Neural cell (in vitro differentiated cells): ENCODE measurements around the gene KIF24. TPM values are rescaled to one million over a fixed set of nuclear protein-coding genes. Genes with fewer than 3 reads are reported as not detected.

Experiments
- H2AFZ ChIP-seq: fragments of 200-600, 300-800 bp; sonication (generic), shearing (Covaris generic); 2 replicates; pipeline ENCODE4 v1.6.0; 2014; ENCODE audit warnings: low read depth, mild to moderate bottlenecking, antibody characterized with exemption, low read length, moderate library complexity
- H3F3A ChIP-seq: fragments of 200-600 bp; shearing (Covaris generic); 2 replicates; pipeline ENCODE4 v1.6.1; 2016; ENCODE audit warnings: mild to moderate bottlenecking, moderate library complexity, mixed read lengths, antibody characterized with exemption, low read length; ENCODE audit not compliant: insufficient read depth, poor library complexity, severe bottlenecking
- H3K27ac ChIP-seq: fragments of 200-600, 300-800 bp; sonication (generic), shearing (Covaris generic); 2 replicates; pipeline ENCODE4 v1.5.1; 2014; ENCODE audit warnings: mild to moderate bottlenecking, low read length, moderate library complexity
- H3K27me3 ChIP-seq: fragments of 300-800, 200-600 bp; sonication (generic), shearing (Covaris generic); 2 replicates; pipeline ENCODE4 v1.6.0; 2014; ENCODE audit warnings: mild to moderate bottlenecking, low read depth, low read length, moderate library complexity; ENCODE audit not compliant: insufficient read depth
- H3K36me3 ChIP-seq: fragments of 300-800, 200-600 bp; sonication (generic), shearing (Covaris generic); 2 replicates; pipeline ENCODE4 v1.5.1; 2014; ENCODE audit warnings: mild to moderate bottlenecking, antibody characterized with exemption, low read length, moderate library complexity; ENCODE audit not compliant: insufficient read depth
- H3K4me2 ChIP-seq: fragments of 300-800, 200-600 bp; sonication (generic), shearing (Covaris generic); 2 replicates; pipeline ENCODE4 v1.6.0; 2014; ENCODE audit warnings: mild to moderate bottlenecking, low read length
- H3K4me3 ChIP-seq: fragments of 300-800, 200-600 bp; sonication (generic), shearing (Covaris generic); 2 replicates; pipeline ENCODE4 v1.5.1; 2014; ENCODE audit warnings: mild to moderate bottlenecking, low read length, moderate library complexity
- H3K79me2 ChIP-seq: fragments of 200-600 bp; shearing (Covaris generic); replicated peaks from 2 replicates; pipeline ENCODE4 v1.6.0; 2014; ENCODE audit warnings: mild to moderate bottlenecking, low read length, moderate library complexity; ENCODE audit not compliant: insufficient read depth
- H3K9ac ChIP-seq: fragments of 300-800, 200-600 bp; sonication (generic), shearing (Covaris generic); 2 replicates; pipeline ENCODE4 v1.6.1; 2016; ENCODE audit warnings: mild to moderate bottlenecking, low read length, mixed read lengths
- H3K9me2 ChIP-seq: fragments of 200-600 bp; shearing (Covaris generic); 2 replicates; pipeline ENCODE4 v1.6.1; 2016; ENCODE audit warnings: mild to moderate bottlenecking, low read length, mixed read lengths; ENCODE audit not compliant: insufficient read depth
- H3K9me3 ChIP-seq: fragments of 200-600, 300-800 bp; sonication (generic), shearing (Covaris generic); 2 replicates; pipeline ENCODE4 v1.6.1; 2016; ENCODE audit warnings: mild to moderate bottlenecking, mixed run types, low read length, moderate library complexity, mixed read lengths
- H4K20me1 ChIP-seq: fragments of 200-600 bp; shearing (Covaris generic); 2 replicates; pipeline ENCODE4 v1.6.1; 2016; ENCODE audit warnings: mild to moderate bottlenecking, mixed run types; ENCODE audit not compliant: insufficient read depth
- EP300 ChIP-seq: fragments of 450-650 bp; conservative IDR thresholded peaks from 2 replicates; pipeline ENCODE4 v1.6.1; 2014; ENCODE audit warnings: antibody characterized with exemption, mild to moderate bottlenecking, moderate library complexity; ENCODE audit not compliant: poor library complexity, severe bottlenecking
- EZH2 ChIP-seq: fragments of 200-600, 300-800 bp; shearing (Covaris generic), sonication (generic); IDR thresholded peaks from 2 replicates; pipeline ENCODE4 v1.6.1; 2014; ENCODE audit warnings: antibody characterized with exemption, low read length, borderline replicate concordance, mild to moderate bottlenecking; ENCODE audit not compliant: insufficient read depth, poor library complexity, severe bottlenecking
- MXI1 ChIP-seq: fragments of 450-650 bp; conservative IDR thresholded peaks from 2 replicates; pipeline ENCODE4 v1.6.1; 2014; ENCODE audit warnings: antibody characterized with exemption, mild to moderate bottlenecking; ENCODE audit not compliant: poor library complexity, severe bottlenecking
- POLR2AphosphoS5 ChIP-seq: IDR thresholded peaks from 2 replicates; pipeline ENCODE4 v1.6.1; 2012
- RAD21 ChIP-seq: fragments of 450-650 bp; conservative IDR thresholded peaks from 2 replicates; pipeline ENCODE4 v1.6.1; 2014; ENCODE audit warnings: antibody characterized with exemption, mild to moderate bottlenecking, moderate library complexity
- REST ChIP-seq: IDR thresholded peaks from 2 replicates; pipeline ENCODE4 v1.6.1; 2012; ENCODE audit warnings: borderline replicate concordance
- SMC3 ChIP-seq: fragments of 450-650 bp; conservative IDR thresholded peaks from 2 replicates; pipeline ENCODE4 v1.6.1; 2014; ENCODE audit warnings: antibody characterized with exemption, mild to moderate bottlenecking, moderate library complexity; ENCODE audit not compliant: poor library complexity
- TAF1 ChIP-seq: IDR thresholded peaks from 2 replicates; pipeline ENCODE4 v1.6.1; 2012; ENCODE audit warnings: low read depth
- polyA plus RNA-seq: library from polyadenylated mRNA; depleted of rRNA; stranded (reverse); fragments of >200 nt; gene quantifications from 2 replicates; pipeline ENCODE4 v1.2.3, GENCODE V29; 2014
- TF ChIP-seq, protein P1 (sequence below): fragments of 450-650 bp; IDR thresholded peaks from 2 replicates; pipeline ENCODE4 v1.5.1; 2014; ENCODE audit warnings: antibody characterized with exemption, mild to moderate bottlenecking, moderate library complexity; ENCODE audit not compliant: poor library complexity, severe bottlenecking

KIF24 gene
- polyA plus RNA-seq, 1 donor from 2014 or later: 0.19 TPM

DNA sequence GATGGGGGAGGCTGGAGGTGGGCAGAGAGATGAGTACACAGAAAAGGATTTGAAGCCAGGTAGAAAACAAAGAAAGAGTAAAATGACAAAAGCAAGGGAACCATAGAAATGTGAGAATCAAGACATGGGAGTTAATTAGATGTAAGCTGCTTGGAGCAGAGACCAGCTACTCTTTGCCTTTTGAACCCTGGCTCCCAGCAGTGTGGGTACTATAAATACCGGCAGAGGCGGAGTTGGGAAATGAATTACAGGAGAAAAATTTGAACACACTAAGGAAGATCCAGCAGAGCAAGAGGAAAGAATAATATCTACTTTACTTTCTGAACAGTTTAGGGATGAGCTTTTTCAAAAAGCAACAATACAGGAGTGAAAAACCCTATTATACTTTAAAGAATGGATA lies 36.5 kb downstream of the KIF24 start:
- H3K9me3 ChIP-seq: no peaks in the 10 kb centered on the region
- no peak overlapping the region for H3K4me3 ChIP-seq
- no peak overlapping the region for H3K4me2 ChIP-seq
- no peak overlapping the region for H2AFZ ChIP-seq
- H3K27me3 ChIP-seq: no peaks in the 10 kb centered on the region
- H4K20me1 ChIP-seq: no peaks in the 10 kb centered on the region
- no peak for TF ChIP-seq RAD21
- no peak for TF ChIP-seq EZH2
- no peak for TF ChIP-seq TAF1
- TF ChIP-seq EP300: no peak
- no peak for TF ChIP-seq REST
- no peak for TF ChIP-seq MXI1
- H3K36me3 ChIP-seq: no peaks in the 10 kb centered on the region
- no peaks in the 10 kb centered on the region for H3F3A ChIP-seq
- H3K9me2 ChIP-seq: no peaks in the 10 kb centered on the region
- no peak overlapping the region for H3K27ac ChIP-seq
- H3K9ac ChIP-seq: no peak overlapping the region
- H3K79me2 ChIP-seq: no peaks in the 10 kb centered on the region

DNA sequence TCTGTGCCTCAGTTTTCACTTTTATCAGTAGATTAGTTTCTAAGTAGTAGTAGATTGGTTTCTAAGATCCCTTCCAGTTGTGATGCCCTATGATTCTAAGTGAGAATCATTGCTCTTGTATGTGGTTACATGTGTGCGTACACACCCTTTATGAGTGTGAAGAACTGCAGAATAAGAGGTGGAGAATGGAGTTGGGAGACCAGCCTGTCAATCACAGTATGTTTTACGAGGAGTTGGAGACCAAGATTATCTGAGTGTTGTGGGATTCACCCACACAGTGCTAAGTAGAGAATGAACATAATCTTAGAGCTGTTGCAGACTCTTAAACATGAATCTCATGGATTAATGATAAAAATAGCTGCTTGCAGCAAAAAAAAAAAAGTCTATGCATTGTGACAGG lies 37.6 kb downstream of the KIF24 start:
- H4K20me1 ChIP-seq: no peaks in the 10 kb centered on the region

More for the DNA sequence above, 37.6 kb downstream of the KIF24 start:
- H3K27me3 ChIP-seq: no peaks in the 10 kb centered on the region
- H3F3A ChIP-seq: no peaks in the 10 kb centered on the region
- no peaks in the 10 kb centered on the region for H3K79me2 ChIP-seq
- no peak overlapping the region for H3K4me2 ChIP-seq
- no peaks in the 10 kb centered on the region for H3K36me3 ChIP-seq
- no peaks in the 10 kb centered on the region for H3K9me2 ChIP-seq
- TF ChIP-seq SMC3 (no peak), EZH2 (no peak), REST (no peak), EP300 (no peak), POLR2AphosphoS5 (no peak), TAF1 (no peak)
- TF ChIP-seq, protein P1, sequence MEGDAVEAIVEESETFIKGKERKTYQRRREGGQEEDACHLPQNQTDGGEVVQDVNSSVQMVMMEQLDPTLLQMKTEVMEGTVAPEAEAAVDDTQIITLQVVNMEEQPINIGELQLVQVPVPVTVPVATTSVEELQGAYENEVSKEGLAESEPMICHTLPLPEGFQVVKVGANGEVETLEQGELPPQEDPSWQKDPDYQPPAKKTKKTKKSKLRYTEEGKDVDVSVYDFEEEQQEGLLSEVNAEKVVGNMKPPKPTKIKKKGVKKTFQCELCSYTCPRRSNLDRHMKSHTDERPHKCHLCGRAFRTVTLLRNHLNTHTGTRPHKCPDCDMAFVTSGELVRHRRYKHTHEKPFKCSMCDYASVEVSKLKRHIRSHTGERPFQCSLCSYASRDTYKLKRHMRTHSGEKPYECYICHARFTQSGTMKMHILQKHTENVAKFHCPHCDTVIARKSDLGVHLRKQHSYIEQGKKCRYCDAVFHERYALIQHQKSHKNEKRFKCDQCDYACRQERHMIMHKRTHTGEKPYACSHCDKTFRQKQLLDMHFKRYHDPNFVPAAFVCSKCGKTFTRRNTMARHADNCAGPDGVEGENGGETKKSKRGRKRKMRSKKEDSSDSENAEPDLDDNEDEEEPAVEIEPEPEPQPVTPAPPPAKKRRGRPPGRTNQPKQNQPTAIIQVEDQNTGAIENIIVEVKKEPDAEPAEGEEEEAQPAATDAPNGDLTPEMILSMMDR: no peak
- no peaks in the 10 kb centered on the region for H3K9me3 ChIP-seq
- H2AFZ ChIP-seq: no peak overlapping the region
- no peak overlapping the region for H3K9ac ChIP-seq
- no peak overlapping the region for H3K4me3 ChIP-seq
- H3K27ac ChIP-seq: no peak overlapping the region
